ENCODE results near the gene SPOCK2.
"Not testable (repeated sequence)": the region's sequence is repeated elsewhere in the genome, so short reads cannot be mapped to it uniquely, and the experiment has no call there.

SPOCK2 gene

DNA sequence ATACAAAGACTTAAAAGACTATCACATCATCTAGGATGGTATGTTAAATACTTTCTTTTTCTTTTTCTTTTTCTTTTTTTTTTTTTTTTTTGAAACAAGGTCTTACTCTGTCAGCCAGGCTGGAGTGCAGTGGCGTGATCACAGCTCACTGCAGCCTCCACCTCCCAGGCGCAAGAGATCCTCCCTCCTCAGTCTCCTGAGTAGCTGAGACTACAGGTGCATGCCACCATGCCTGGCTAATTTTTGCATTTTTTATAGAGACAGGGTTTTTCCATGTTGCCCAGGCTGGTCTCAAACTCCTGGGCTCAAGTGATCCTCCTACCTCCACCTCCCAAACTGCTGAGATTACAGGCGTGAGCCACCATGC is 19.6 kb upstream of the SPOCK2 start:
- DNase-seq (ENCODE audit: low read depth, low spot score): not testable (repeated sequence)

DNA sequence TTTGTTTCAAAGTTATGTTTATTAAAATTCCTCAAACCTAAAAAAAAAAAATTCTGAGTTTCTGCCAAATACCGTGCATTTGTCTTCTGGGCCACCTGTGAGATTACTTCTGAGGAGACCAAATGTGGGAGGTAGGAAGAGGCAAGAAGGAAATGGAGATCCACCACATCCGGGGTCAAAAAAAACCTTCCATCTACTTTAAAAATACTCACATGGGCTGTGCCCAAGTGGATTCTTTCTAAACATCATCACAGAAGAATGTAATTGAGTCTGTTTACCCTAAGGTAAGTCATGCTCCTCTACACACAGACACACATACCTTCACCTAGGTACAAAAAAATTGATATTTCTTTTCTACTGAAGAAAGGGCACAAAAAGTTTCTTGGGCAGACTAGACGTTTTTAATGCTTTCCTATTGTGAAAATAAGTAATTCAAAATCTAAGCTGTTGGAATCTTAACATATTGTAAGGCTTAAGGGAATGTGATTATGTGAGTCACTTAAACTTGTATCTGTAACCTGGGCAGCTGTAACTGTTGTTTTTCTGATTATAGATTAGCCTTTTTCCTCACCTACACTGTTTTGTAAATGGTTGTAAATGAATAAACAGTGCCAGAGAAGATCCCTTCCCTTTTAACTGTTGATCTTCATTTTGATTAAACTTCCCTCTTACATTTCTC is 19.1 kb upstream of the SPOCK2 start:
- DNase-seq (ENCODE audit: low read depth, low spot score): no peak

DNA sequence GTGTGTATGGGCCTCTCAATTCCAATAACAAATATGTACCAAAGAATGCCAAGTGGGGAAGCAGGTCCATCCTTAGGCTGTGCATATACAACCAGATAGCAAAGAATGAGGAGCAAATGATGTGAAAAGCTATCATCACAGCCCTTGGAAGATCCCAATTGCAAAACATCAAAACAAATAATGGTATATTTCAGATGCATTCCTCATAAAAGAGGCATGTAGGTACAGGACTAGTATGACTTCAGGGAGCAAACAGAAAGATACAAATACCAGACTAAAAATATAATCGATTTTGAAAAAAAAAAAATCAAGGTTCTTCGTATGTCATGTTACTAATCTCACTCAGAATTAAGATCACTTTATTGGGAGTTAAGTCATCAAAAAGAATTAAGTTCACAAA is 18.5 kb upstream of the SPOCK2 start:
- no peak for DNase-seq (ENCODE audit: low read depth, low spot score)

DNA sequence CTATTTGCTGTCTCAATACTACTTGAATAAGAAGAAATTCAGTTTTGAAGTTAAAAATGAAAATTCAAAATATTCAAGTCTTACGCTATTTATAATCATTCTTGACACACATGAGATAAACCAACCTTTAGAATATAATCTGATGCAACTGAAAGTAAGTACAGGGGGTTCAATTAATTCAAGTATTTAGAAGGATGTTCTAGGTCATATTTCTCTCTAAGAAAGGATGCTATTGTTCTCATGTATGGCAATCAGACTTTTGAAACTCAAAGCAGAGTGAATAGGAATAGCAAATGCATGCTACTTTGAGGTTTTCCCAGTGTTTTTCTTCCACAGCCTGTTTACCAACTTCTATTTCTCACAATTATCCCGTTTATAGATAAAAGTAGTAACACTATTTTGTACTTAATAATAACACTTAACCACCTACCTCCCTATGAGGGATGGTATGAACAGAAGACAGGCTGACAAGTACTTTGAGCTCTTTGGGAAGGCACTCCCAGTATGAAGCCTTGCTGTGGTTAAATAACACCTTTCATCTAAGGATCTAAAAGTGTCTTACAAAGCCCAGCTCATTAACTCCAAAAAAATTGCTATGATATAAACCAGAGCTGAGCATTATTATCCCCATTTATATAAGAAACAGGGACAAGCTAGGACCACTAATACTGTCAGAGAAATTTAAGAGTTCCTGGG is 18.0 kb upstream of the SPOCK2 start:
- no peak for DNase-seq (ENCODE audit: low read depth, low spot score)

DNA sequence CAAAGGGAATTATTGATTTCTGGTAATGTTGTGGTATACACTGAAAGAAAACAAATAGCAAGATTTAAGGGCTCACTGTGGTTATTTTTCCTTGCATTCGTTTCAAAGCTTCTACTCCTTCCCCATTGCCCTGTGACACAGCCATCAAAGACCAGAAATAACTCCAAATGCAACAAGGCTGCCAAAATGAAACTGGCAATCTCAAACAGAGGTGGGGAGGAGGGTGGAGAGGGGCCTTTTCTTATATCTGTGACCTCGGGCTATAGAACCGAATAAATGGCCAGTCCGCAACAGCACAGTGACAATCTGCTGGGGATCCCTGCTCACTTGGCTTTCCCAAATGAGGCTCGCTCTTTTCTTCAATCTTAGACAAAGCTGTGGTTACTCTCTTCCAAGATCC is 17.4 kb upstream of the SPOCK2 start:
- DNase-seq (ENCODE audit: low read depth, low spot score): no peak

DNA sequence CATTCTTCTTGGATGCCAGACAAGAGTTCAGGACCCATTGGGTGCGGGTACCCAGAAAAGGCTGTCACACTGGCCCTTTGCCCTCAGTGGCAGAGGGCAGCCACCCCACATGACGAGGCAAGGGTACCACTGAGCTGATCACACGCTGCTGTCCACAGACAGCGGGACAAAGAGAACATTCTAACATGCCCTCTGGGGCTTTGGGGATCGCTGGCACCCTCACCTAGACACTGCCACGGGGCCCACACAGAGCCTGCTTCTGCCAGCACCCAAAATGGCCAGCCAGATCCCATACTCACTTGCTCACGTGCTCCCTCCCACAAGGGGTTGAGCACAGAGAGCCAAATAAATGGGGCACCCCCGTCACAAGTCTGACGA is 16.7 kb upstream of the SPOCK2 start:
- no peak for DNase-seq (ENCODE audit: low read depth, low spot score)

DNA sequence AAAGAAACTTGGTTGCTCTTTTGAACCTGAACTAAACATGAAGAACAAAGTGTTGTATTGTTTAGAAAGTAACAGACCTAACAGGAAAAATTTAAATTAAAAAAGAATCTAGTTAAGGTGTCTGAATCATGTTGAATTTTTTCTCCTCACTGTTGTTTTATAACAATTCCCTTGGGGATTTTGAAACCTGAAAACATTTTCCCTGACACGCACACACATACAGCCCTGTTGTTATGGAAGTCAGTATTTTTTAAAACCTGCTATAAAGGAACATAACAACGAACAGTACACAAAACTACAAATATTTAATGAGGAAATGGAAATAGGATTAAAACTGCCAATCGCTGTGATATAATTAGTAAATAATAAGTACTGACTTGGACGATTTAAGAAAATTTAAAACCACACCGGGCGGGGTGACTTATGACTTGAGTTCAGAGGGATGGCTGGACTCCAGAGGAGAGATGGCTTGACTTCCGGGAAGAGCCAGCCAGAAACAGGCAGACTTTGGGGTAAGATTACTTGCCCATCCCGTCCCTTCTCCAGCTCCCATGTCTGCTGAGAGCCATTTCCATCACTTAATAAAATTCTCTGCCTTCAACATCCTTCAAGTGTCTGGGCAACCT is 16.2 kb upstream of the SPOCK2 start:
- no peak for DNase-seq (ENCODE audit: low read depth, low spot score)

DNA sequence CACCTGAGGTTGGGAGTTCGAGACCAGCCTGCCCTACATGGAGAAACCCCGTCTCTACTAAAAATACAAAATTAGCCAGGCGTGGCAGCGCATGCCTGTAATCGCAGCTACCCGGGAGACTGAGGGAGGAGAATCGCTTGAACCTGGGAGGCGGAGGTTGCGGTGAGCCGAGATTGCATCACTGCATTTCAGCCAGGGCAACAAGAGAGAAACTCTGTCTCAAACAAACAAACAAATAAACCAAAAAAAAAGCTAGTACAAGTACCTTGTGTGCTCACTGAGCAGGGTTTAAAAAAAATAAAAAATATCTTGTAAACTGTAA is 11.2 kb upstream of the SPOCK2 start:
- DNase-seq (ENCODE audit: low read depth, low spot score): no peak

DNA sequence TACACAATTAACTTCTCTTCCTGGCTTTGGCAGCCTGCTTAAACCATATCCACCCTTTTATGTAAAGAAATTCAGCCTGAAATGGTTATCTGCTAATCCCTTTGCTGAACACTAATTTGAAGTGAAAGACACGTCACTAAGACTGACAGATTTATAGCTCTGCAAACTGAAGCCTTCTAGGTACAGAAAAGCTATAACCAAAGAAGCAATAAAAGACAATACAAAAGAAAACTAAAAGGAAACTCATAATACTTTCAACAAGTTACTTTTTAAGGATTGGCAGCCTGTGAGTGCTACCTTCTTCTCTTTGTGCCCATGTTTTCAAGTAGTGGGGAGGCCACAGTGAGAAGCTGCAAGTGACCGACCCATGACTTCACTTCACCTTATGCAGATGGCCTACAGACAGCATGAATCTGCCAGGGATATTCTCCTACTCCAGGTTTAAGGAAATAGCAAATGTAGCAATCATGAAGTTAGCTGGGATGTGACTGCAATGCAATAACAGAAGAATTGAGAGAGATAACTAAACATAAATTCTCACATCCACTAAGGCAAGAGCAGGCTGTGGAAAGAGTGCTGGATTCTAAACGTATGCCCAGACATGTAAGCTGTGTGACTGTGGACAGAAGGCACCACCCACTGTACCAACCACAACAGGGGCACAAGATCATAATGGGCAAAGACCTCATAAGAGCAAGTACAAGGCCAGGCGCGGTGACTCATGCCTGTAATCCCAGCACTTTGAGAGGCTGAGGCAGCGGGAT is 10.7 kb upstream of the SPOCK2 start:
- DNase-seq (ENCODE audit: low read depth, low spot score): no peak

DNA sequence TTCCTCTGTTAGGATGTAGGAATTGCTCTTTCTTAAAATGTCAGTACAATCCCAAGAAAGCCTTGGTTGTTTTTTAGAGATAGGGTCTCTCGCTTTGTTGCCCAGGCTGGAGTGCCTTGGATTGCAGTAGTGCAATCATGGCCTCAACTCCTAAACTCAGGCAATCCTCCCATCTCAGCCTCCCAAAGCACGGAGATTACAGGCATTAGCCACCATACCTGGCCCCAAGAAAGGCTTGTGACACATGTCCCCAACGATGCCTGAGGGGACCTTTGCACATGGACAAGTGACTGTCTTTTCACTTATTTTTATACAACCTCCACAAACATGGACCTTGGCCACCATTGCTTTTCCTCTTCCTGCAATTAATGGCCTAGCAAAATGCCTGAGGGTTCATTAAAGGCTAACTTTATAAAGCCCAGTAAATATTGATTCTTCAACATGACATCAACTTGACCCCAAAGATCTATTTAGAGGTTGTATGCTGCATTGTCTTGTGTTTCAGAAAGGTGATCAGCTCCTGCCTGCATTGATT is 10.0 kb upstream of the SPOCK2 start:
- no peak for DNase-seq (ENCODE audit: low read depth, low spot score)

DNA sequence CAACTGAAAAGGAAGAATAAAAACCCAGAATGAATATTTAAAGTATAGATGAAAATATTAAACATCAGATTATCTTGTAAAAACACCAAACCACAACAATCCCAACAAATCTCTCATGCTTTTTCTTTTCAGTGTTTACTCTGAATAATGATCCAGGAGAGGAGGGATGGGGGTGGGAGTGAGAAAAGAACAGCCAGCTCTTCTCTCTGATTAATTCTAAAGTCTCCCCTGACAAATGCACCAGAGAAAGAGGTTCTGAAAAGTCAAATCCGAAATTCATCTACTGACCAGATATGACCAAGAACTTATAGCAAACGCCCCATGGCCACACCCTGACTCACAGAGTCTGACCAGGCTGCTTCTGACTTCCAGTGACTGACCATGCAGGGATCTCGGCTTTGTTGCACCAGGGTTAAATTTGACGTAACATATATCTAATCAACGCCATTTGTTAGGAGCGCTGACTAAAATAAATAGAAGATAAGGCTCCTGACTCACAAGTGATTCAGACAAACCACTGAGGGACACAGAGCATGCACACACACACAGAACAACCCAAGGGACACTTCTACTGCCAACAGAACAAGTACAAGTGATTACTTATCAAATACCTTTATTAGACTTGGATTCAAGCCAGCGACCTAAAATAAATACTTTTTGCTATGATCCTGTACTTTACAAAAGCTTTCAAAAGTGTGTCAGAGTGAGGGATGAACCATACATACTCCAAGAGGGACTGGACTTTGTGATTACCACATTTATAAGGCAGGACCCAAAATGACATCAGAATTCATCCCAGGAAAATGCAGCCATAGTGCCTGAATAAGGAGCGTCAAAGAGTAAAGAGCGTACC is 9.3 kb upstream of the SPOCK2 start:
- DNase-seq (ENCODE audit: low read depth, low spot score): no peak

DNA sequence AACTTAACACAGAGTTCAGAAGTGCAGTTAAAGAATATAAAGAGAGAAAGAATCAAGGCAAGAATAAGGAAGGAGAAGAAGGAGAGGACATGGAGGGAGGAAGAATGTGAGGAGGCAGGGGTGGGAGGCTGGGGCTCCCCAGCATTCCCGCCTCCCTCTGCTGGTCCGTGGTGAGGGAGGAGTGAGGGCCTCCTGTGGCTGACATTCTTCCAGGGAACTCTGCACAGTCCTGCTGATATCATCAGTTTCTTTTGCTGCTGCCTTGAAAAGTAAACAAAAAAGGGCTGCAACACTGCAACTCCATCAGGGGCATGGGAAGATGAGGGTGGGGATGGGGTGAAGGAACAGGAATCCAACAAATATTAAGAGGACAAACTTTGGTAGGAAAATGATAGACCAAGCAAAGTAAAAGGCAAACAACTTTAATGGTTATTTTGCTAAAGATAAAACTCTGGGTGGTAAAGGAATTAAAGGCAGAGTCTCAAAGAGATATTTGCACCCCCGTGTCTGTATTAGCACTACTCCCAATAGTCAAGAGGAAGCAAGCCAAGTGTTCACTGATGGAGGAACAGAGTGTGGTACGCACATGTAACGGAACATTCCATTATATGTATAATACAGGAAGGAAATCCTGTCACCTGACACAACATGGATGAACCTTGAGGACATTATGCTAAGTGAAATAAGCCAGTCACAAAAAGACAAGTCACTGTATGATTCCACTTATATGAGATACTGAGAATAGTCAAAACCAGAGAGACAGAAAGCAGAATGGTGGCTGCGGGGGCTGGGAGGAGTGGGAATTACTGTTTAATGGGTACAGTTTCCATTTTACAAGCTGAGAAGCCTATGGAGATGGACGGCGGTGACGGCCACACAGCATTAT is 8.0 kb upstream of the SPOCK2 start:
- no peak for DNase-seq (ENCODE audit: low read depth, low spot score)

DNA sequence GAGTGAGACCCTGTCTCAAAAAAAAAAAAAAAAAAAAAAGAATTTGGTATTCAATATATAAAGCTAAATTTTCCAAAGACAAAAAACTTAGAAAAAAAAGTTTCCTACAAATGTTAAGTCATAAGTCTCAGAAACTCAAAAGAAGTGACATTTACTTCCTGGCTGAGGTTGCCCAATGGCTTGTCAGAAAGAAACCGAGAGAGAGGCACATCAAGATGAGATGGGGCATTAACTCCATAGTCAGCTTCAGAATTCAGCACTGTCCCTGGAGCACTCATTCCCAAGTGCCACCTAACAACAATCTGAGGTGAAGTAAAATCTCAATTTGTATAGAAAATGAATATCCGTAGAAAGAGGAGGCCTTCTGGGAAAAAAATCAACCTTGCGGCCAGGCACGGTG is 6.8 kb upstream of the SPOCK2 start:
- no peak for DNase-seq (ENCODE audit: low read depth, low spot score)

DNA sequence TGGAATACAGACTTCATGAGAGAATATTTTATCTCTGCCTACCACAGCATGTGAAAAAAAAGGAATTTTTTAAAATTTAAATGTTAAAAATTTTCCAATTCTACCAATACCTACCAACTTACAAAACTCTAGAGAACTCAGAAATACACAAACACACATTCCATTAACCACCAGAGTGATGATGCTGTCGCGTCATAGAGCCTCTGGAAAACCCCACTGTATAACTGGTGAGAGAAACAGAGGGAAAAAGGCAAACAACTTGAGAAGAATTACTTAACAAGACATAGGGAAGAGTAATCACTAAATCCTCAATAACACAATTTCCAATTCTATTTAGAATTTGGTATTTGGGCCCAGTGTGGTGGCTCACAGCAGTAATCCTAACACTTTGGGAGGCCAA is 6.2 kb upstream of the SPOCK2 start:
- no peak for DNase-seq (ENCODE audit: low read depth, low spot score)

DNA sequence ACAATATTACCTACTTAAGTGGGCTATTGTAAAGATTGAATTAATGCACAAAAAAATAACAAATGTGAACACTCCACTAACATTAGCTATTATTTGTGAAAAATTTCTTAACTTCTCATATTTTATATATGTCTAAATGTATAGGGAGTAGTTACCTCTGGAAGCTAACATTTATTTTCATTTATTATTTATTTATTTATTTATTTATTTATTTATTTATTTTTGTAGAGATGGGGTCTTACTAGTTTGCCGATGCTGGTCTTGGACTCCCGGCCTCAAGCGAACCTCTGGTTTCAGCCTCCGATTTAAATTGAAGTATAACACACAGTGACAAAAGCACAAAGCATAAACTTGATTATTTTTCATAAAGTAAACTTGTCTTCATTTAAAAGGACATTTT is 5.1 kb upstream of the SPOCK2 start:
- no peak for DNase-seq (ENCODE audit: low read depth, low spot score)

DNA sequence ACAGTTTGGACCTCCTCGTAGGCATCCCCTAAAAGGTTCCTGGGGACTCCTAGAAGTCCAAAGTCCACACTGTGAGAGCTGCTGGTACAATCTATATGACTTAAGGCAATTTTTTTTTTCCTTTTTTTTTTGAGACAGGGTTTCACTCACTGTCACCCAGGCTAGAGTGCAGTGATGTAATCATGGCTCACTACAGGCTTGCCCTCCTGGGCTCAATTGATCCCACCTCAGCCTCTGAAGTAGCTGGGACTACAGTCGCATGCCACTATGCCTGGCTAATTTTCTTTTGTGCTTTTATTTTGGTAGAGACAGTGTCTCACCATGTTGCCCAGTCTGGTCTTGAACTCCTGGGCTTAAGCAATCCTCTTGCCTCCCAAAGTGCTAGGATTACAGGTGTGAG is 4.6 kb upstream of the SPOCK2 start:
- DNase-seq (ENCODE audit: low read depth, low spot score): no peak

DNA sequence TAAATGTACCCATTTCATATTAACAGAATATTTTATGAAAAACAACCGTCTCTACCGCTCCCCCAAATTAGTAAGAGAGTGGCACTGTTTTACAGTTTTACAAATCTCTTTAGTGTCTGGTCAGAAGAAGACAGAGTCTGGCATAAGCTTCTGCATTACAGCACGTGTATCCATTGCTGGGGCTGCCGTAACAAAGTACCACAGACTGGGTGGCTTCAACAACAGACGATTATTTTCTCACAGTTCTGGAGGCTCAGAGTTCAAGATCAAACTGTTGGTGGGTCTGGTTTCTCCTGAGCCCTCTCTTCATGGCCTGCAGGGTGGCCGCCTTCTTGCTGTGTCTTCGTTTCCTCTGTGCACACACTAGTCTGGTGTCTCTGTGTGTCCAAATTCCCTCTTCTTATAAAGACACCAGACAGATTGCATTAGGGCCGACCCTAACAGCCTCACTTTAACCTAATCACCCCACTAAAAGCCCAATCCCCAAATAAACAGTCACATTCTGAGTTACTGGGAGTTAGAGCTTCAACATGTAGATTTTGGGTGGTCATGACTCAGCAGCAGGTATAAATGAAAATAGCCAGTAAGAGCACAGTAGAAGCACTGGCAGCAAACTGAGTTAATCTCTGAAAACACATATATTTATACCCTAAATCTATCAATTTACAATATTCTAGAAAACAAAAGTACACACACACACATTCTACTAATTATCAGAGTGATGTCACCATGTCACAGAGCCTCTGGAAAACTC is 4.0 kb upstream of the SPOCK2 start:
- DNase-seq (ENCODE audit: low read depth, low spot score): no peak

DNA sequence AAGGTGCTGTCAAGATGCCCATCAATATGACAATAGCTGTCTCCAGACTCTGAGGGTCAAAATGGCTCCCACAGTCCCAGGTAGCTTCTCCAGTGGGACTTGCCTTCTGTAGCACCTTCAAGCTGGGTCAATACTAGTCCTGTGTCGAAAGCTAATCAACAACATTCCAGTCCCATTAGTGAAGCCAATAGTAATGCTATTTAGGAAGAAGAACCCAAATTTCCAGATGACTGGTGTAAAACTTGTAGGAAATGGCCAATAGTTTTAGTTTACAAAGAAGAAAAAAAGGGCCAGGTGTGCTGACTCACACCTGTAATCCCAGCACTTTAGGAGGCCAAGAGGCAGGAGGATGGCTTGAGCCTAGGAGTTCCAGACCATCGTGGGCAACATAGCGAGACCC is 2.0 kb upstream of the SPOCK2 start:
- DNase-seq (ENCODE audit: low read depth, low spot score): no peak

DNA sequence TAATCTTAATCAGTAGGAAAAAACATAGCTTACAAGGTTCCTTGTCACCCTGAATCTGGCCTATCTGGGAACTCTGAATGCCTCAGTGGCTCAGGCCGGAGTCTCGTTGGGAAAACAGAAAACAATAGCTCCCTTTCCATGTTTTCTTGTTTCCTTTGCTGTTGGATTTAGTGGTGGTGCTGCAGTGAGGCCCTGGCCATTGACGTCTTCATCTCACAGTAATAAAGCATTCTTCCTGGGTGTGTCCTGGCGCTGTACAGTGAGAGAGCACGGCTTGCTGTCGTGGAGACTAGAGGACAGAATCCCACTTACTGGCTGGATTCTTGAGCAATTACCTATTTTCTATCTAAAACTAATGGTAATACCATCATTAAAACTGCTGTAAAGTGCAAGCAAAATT is 1.3 kb upstream of the SPOCK2 start:
- DNase-seq (ENCODE audit: low read depth, low spot score): no peak

Measured in iPS DF 19.7 (cell line).